ENCODE data around the gene POLG2. TPM values are rescaled to one million over a fixed set of nuclear protein-coding genes. Genes with fewer than 3 reads are reported as not detected.
"Not testable (repeated sequence)": the region's sequence is repeated elsewhere in the genome, so short reads cannot be mapped to it uniquely, and the experiment has no call there.

Gene POLG2
- total RNA-seq, 4 donors from 2014 or later: 5.9 to 17.1 (median 10.3) TPM

DNA sequence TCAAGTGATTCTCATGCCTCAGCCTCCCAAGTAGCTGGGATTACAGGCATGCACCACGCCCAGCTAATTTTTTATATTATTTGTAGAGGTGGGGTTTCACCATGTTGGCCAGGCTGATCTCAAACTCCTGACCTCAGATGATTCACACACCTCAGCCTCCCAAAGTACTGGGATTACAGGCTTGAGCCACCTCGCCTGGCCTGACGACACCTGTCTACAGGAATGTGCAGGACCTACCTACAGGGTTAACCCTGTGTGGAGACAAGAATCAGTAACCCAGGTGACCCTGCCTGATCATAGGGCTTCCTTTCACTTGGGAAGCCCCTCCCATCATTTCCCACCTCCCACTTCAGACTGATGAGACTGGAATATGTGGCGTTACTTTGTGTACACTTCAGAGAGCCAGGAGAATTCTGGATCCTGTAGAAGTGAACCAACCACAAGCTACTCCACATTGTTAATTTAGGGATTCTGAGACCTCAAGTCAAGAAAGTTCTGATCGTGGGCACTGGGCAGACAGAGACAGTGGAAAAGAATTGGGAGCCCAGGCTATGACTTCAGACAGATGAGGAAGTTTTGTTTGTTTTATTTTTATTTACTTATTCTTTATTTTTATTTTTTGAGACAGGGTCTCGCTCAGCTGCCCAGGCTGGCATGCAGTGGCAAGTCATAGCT is 53.6 kb downstream of the POLG2 start:
- TF ChIP-seq CTCF (IDR thresholded peaks at IDR 0.05): no peak
- TF ChIP-seq POLR2A (IDR thresholded peaks at IDR 0.05): no peak
- TF ChIP-seq EP300 (IDR thresholded peaks at IDR 0.05): no peak
- DNase-seq (ENCODE audit: low spot score in 2 of 2): no peak
- Histone ChIP-seq H3K4me1 (peaks cover 0 to 15% (median 2%) of the 10 kb centered on the region in 4 donors), H3K27ac (peak overlapping the region in 1 of 4 donors; percentile 52), H3K9me3 (peaks cover 0 to 8% (median under 1%) of the 10 kb centered on the region in 4 donors), H3K27me3 (no peaks in the 10 kb centered on the region), H3K4me3 (no peak overlapping the region), H3K36me3 (peaks cover 0 to 1% (median 0%) of the 10 kb centered on the region in 3 donors)
- WGBS, 2 donors: 80 to 84% methylated on average over 6 of the region's 6 CpGs

DNA sequence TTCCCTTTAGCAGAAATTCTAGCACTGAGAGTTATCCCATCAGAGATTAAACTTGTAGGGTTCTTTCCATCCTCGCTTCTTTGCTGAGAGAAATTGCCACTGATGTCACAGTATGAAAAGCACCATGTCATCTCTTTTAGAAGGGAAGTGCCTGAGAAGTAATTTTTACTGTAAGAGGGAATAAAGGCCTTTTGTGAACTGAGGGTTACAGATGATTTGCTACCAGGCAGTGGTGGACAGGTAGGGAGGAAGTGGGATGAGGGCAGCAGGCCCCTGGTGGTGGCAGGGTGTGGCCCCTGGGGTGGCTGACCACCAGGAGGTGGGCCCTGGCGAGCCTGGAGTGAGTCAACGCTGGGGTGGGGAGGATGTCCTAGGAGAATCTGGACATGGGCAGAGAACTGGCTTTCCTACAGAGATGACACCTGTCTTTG is 54.3 kb downstream of the POLG2 start:
- Histone ChIP-seq H3K27me3 (no peaks in the 10 kb centered on the region), H3K9me3 (peaks cover 0 to 15% (median 2%) of the 10 kb centered on the region in 4 donors), H3K27ac (peak overlapping the region in 1 of 4 donors; percentile 52), H3K36me3 (peaks cover 0 to 7% (median 0%) of the 10 kb centered on the region in 3 donors), H3K4me1 (peaks cover 0 to 13% (median 0%) of the 10 kb centered on the region in 4 donors), H3K4me3 (no peak overlapping the region)
- 57 to 64% methylated on average over 3 of the region's 3 CpGs for WGBS, 2 donors
- no peak for DNase-seq (ENCODE audit: low spot score in 2 of 2)
- TF ChIP-seq POLR2A (IDR thresholded peaks at IDR 0.05): no peak
- TF ChIP-seq CTCF (IDR thresholded peaks at IDR 0.05): no peak
- TF ChIP-seq EP300 (IDR thresholded peaks at IDR 0.05): no peak

DNA sequence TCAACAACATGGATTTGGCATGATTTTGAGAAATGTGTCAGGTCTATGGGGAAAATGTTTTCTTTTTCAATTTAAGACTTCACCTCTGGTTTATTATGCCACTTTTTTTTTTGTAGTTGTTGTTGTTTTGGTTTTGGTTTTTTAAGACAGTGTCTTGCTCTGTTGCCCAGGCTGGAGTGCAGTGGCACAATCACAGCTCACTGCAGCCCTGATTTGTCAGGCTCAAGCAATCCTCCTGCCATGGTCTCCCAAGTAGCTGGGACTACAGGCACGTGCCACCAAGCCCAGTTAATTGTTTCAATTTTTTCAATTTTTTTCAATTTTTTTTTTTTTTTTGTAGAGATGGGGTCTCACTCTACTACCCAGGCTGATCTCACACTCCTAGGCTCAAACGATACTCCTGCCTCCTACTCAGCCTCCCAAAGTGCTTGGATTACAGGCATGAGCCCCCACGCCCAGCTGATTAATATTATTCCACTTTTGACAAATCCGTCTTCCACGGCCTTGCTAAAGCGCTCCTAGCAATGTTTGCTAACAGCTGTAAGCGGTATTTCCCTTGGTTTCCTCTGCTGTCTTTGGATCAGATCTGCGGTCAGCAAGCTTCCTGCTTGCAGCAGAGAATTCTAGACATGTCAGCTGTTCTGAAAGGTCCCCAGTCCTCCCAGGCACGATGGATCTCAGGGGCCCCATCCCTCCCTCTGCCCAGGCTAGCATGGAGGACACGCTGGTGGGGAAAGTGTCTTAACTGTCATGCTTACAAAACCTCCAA is 54.9 kb downstream of the POLG2 start:
- peak overlapping the region in 2 of 4 donors; percentile 3 to 52 for H3K27ac ChIP-seq
- no peak overlapping the region for H3K4me3 ChIP-seq
- peak in 1 of 2 donors; percentile 36 for TF ChIP-seq EP300 (IDR thresholded peaks at IDR 0.05)
- no peak for TF ChIP-seq CTCF (IDR thresholded peaks at IDR 0.05)
- no peak for TF ChIP-seq POLR2A (IDR thresholded peaks at IDR 0.05)
- H3K9me3 ChIP-seq: peaks cover 0 to 19% (median 2%) of the 10 kb centered on the region in 4 donors
- peaks cover 0 to 7% (median 0%) of the 10 kb centered on the region in 3 donors for H3K36me3 ChIP-seq
- WGBS, 2 donors: 39 to 44% methylated on average over 10 of the region's 10 CpGs
- H3K4me1 ChIP-seq: peaks cover 0 to 13% (median 0%) of the 10 kb centered on the region in 4 donors
- peak in 1 of 2 donors; percentile 20 for DNase-seq (ENCODE audit: low spot score in 2 of 2)
- no peaks in the 10 kb centered on the region for H3K27me3 ChIP-seq

DNA sequence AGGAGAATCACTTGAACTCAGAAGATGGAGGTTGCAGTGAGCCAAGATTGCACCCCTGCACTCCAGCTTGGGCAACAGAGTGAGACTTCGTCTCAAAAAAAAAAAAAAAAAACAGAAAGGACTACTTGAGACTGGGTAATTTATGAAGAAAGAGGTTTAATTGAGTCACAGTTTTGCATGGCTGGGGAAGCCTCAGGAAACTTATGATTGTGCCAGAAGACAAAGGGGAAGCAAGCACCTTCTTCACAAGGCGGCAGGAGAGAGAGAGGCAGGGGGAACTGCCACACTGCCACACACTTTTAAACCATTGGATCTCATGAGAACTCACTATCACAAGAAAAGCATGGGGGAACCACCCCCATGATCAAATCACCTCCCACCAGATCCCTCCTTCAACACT is 56.9 kb downstream of the POLG2 start:
- Histone ChIP-seq H3K27ac (no peak overlapping the region), H3K27me3 (no peaks in the 10 kb centered on the region), H3K36me3 (peaks cover 0 to 7% (median 0%) of the 10 kb centered on the region in 3 donors), H3K9me3 (peaks cover 0 to 19% (median 2%) of the 10 kb centered on the region in 4 donors), H3K4me3 (no peak overlapping the region), H3K4me1 (peaks cover 0 to 13% (median 0%) of the 10 kb centered on the region in 4 donors)
- WGBS, 2 donors: 81 to 92% methylated on average over 2 of the region's 2 CpGs
- TF ChIP-seq POLR2A (IDR thresholded peaks at IDR 0.05) (no peak), EP300 (IDR thresholded peaks at IDR 0.05) (no peak), CTCF (IDR thresholded peaks at IDR 0.05) (no peak)
- DNase-seq (ENCODE audit: low spot score in 2 of 2): no peak

- peaks cover 0 to 13% (median 0%) of the 10 kb centered on the region in 4 donors for H3K4me1 ChIP-seq
- not testable (repeated sequence) for H3K4me3 ChIP-seq; H3K27me3 ChIP-seq; DNase-seq (ENCODE audit: low spot score in 2 of 2); H3K36me3 ChIP-seq; H3K27ac ChIP-seq
- 92 to 100% methylated on average over 1 of the region's 1 CpG for WGBS, 2 donors
- H3K9me3 ChIP-seq: peaks cover 0 to 19% (median 2%) of the 10 kb centered on the region in 4 donors
These were observed 57.3 kb downstream of the POLG2 start for GRCh38 chr17:64439521-64439920.

Measured in tibial nerve (tissue), 4 donors.